T-helper 9 cell (primary cell): Measurements from ENCODE around the gene MYRIP.
"Not testable (repeated sequence)": the region's sequence is repeated elsewhere in the genome, so short reads cannot be mapped to it uniquely, and the experiment has no call there.

Experiments used
- DNase-seq: peaks from one replicate; pipeline ENCODE4 v3.0.0-alpha.2; 2020

The MYRIP gene

DNA sequence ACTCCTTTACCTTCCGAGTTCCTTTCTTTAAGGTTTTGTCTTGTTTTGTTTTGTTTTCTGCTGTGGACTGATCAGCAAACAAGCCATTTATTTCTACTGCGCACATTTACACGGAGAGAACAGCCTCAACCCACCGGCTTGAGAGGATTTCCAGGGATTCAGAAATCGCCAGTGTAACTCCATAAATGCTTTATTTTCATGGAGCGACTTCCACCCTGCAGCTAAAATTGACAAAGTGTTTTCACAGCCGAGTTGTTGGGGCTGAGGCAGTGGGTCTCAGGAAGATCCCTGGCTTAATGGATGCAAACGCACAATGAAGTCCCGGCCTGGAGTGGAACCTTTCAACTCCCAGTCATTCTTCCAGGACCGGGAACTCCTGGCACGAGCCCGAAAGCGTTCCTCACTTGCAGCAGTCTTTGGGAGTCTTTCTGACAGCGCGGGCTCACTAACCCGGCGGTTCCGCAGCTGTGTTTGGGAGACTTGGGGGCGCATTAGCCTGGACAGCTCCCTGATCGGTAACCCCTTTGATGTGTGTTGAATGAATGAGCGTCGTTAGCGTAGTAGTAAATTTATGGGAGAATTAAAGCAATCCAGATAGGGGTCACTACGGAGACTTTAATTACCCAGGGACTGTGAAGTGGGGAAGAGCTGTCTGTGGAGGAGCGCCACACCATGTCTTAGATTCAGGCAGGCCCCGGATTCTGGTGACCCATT, 785 bp upstream of the MYRIP start:
- DNase-seq = no peak

GRCh38 chr3:39809995-39810595, 686 bp downstream of the MYRIP start:
- DNase-seq = no peak

DNA sequence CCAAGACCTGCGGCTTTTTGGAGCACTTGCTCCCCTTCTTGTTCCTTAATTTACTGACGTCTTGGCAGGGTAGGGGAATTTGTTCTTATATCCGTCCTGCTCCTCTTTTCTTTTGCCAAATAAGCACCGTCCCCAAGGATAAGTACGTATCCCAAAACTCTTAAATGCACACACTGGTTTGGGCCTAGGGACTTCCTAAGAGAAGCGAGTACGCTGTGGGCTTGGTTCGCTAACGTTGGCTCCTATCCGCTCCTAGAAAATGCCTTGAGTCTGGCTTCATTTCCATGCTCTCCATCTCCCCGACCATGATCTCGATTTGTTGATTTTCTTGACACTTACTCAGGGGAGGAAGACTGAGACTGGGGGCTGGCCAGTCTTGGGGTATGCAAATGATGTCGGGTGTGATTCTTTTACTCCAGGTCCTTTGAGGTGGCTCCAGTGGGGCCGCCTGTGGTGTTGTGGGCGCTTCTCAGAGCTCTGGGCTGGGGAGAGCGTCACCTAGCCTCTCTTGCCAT, 1.3 kb downstream of the MYRIP start:
- DNase-seq = no peak

DNA sequence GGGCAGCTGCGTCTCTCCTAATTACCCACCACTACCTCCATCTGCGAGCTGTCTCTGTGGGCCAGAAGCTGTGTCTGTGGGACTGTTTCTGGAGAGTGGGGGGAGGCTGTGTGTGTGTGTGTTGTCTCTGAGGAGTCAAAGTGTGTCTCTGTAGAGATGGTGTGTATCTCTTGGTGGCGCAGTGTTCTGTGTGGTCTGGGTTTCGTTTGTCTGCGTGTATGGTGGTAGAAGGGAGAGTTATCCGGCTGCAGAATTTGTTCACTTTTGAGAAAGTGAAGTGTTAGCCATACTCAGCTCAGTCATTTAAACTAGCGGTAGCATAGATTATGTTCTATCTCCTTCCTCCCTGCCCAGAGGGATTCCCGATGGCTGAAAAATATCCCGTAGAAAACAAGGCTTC, 2.2 kb downstream of the MYRIP start:
- DNase-seq = no peak

- no peak for DNase-seq
These were observed 3.1 kb downstream of the MYRIP start for GRCh38 chr3:39812537-39812936.

DNA sequence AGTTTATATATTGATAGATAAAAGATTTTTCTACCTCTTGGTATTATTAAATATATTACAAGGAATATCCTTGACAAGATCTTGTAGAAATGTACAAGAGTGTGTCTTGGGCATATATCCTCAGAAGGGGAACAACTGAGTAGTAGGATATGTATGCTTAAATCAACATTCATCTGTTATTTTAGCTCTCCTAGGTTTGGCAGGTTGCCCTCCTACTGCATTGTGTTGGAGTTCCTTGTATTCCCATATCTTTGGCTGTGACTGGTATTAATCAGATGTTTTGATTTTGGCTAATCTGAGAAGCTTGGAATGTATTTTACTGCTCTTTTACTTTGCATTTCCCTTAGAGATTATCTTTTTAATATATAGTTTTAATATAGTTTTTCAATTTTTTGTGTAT, 4.6 kb downstream of the MYRIP start:
- DNase-seq = no peak

- DNase-seq = no peak
These were observed 10.5 kb downstream of the MYRIP start for GRCh38 chr3:39819899-39820298.

DNA sequence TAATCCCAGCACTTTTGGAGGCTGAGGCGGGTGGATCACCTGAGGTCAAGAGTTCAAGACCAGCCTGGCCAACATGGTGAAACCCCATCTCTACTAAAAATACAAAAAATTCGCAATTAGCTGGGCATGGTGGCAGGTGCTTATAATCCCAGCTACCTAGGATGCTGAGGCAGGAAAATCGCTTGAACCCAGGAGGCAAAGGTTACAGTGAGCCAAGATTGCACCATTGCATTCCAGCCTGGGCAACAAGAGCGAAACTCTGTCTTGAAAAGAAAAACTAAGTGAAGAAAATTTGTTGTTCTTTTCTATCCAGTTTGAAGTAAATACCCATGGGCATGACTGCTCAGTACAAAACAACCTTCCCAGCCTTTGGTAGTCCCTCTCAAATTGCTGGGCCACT, 24.4 kb downstream of the MYRIP start:
- DNase-seq = not testable (repeated sequence)

DNA sequence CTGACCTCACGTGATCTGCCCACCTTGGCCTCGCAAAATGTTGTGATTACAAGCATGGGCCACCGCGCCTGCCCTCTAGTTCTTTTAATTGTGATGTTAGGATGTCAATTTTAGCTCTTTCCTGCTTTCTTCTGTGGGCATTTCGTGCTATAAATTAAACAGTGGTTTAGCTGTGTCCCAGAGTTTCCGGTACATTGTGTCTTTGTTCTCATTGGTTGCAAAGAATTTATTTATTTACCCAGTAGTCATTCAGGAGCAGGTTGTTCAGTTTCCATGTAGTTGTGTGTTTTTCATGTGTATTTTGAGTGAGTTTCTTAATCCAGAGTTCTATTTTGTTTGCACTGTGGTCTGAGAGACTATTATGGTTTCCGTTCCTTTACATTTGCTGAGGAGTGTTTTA, 30.1 kb downstream of the MYRIP start:
- DNase-seq = no peak

DNA sequence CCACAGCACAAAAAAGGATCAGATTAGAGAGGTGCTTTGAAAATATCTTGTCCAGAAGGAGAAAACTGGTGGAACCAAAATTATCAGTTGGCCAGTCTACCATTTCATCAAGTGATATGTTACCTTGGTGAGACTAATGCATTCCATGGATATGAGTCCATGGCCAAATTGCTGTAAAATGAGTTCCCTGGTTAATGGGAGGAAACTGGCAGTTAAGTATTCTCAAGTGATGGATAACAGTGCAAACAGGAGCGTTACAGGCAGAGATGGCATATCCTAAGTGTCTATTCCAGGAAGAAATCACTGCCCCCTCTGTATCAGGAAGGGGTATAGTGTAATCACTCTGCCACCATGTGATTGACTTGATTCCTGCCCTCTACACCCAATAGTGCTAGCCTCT, 34.0 kb downstream of the MYRIP start:
- DNase-seq = no peak

DNA sequence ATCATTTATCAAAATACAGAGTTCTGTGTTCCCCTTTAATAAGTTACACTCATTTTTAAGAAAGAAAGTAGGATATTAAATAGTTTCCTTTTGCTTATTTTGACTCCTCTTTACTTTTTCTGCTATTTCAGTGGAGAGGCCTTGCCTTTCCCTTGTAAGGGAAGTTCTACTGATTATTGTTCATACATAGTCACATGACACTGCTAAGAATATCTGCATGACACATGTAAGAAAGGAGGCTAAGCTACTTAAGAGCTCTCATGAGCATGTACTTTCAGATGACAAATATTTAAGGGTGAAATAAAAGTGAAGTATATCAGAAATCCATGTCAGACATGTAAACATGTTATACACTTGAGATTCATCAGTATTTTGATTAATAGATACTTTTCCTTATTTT, 39.0 kb downstream of the MYRIP start:
- DNase-seq = no peak

GRCh38 chr3:39849992-39850715, 40.7 kb downstream of the MYRIP start:
- DNase-seq = no peak

- DNase-seq = no peak
These were observed 41.3 kb downstream of the MYRIP start for GRCh38 chr3:39850716-39851032.

DNA sequence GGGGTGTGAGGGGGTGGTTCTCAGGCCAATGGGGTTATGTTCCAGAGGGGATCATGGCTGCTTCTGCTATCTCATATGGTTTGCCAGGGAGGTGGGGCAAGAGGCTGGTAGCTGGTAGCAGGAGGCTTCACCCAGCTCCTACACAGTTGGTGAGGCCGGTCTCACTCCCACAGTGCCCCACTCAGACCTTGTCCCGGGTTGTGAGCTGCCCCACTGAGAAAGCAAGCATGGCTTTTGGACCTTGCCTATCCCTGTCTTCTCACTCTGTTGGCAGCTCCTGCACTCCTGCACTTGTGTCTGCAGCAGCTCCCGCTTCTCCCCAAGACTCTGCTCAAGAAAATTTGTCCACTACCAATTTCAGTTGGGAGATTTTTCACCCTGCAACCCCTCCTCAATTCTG, 46.1 kb downstream of the MYRIP start:
- DNase-seq = no peak

DNA sequence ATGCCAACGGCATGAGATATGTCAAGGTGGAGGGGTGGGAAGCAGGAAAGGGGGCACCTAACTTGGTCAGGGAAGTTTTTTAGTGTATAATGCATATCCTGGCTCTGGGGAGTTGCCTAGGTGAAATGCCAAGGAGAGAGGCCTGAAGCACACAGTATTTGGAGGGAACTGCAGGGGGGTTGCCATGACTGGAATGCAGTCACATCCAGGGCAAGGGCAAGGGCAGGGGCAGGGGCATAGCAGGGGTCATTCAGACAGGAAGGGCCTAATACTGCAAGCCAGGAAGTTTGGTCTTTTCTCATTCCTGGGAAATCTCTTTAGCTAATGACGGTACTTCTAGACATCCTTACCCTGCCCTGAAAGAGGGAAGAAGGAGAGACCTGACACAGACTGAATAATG, 60.5 kb downstream of the MYRIP start:
- no peak for DNase-seq

GRCh38 chr3:39870706-39871105, 61.3 kb downstream of the MYRIP start:
- no peak for DNase-seq

DNA sequence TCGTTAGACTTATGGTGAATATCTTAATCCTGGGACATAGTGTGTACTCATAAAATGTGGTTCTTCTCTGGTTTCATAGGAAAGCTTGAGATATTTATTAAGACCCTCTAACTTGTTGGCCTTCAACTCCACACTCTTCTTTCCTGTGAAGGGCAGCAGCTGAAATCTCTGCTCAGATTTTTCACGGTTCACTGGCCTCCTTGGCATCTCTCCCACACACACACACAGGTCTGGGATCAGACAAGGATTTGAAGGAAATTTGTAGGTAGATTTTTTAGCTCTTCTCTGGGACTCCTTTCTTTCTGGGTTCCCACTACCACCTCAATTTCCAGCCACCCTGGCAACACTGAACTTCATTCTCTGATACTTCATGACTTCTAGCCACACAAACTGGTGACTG, 70.2 kb downstream of the MYRIP start:
- DNase-seq = no peak

DNA sequence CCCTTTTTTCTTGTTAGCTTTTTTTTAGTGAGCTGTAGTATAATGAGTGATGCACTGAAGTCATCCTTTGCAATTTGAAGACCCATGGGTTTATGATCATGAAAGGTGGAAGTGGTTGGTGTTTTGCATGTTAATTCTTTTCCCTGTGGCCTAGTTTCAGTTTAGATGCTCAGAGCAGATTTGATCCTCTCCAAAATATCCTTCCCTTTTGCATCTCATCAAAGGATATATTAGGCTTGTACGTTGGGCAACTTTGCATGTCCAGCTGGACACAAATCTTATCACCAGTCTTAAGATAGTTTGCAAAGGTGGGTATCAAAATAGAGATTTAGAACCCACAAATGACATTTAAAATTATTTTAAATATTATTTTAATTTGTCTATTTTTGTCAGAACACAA, 72.7 kb downstream of the MYRIP start:
- DNase-seq = no peak

DNA sequence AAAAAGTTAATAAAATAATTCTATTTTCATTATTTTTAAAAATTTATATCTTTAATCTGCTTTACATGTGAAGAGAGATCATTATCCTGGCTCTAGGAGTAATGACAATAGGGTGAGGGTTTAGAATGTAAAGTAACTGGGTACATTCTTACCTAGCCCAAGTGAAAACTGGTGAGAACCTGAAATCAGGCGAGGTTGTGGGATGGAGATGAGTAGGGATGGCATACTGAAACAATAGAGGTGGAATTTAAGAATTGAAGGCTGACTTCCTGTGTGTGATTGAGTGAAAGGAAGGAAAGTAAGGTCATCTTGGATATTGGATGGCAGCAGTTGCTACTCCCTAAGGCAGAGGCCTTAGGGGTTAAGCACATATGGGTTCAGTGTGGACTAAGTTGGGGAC, 82.7 kb downstream of the MYRIP start:
- no peak for DNase-seq

GRCh38 chr3:39896184-39896583, 86.8 kb downstream of the MYRIP start:
- DNase-seq = no peak

DNA sequence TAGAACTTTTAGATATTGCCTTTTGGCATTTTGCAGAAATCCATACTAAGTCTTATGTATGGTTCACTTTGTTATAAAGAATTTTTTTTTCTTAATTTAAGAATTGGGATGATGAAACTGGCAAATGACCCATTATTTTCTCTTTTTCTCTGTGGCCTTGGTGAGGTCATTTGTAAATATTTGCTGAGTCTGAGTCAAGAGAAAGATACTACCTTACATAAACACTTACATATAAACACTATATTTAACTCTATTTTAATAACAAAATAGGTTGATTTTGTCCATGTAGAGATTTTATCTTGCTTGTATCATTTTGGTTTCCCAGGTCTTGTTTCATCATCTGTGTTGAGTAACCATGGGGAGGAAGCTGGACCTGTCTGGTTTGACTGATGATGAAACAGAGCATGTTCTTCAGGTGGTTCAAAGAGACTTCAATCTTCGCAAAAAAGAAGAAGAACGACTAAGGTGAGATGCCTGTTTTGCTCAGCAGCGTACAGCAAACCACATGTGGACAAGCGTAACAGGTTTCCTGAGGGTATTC, 91.1 kb downstream of the MYRIP start:
- DNase-seq = no peak

DNA sequence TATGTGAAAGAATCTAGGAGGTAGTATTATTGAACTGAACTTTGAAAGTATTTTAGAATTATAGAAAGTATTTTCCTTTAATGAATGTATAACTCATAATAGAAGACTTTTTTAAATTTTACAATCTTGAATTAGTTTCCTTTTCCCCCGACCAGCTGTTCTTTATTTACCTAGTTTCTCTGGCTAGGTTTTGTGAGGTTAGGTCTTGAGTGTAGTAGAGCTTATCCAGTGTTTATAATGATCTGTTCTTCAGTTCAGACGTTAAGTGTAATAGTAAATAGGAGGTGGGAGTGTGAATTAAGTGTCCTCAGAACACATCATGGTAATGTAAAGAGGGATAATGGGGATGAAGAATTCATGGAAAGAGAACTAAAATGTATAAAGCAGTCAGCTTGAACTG, 93.8 kb downstream of the MYRIP start:
- DNase-seq = no peak

GRCh38 chr3:39905788-39906187, 96.4 kb downstream of the MYRIP start:
- no peak for DNase-seq

DNA sequence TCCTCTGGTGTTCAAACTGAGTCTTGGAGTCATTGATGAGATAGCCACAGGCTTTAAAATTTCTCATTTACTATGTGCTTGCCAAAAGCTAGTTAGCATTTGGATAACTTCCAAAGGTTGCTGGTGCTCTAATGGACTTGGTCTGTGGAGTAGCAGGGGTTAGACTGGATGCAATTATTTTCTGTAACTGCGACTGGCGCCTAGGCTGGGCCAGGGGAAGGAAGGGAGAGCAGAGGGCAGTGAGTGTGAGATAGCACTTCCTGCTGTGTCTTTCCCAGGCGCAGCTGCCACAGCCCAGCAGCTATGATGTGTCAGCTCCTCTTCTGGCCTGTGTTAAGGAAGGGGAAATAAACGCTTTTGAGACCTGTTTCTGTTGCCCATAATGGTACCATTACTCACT, 98.6 kb downstream of the MYRIP start:
- DNase-seq = no peak
